Left renal pelvis (tissue), 4 donors: ENCODE measurements around the gene PDCD11. TPM values are rescaled to one million over a fixed set of nuclear protein-coding genes. Genes with fewer than 3 reads are reported as not detected.

Experiments used
- DNase-seq, 4 donors: peaks; one replicate each; pipeline ENCODE4 v3.0.0-alpha.2; 2013; ENCODE audit warnings: low read depth in 4 of 4, low spot score in 3 of 4
- polyA plus RNA-seq, 4 donors: library from polyadenylated mRNA; unstranded; fragments of 120-200 nt; gene quantifications; one replicate each; pipeline ENCODE4 v1.2.1, GENCODE V29; 2013; ENCODE audit not compliant: insufficient read length in 4 of 4

The PDCD11 gene
- polyA plus RNA-seq, 4 donors = 24.6 to 38.4 (median 35.0) TPM

GRCh38 chr10:103449208-103450144 is 53.0 kb downstream of the PDCD11 start:
- DNase-seq = no peak

- DNase-seq = no peak
These were observed 53.8 kb downstream of the PDCD11 start for GRCh38 chr10:103450201-103450695.

- DNase-seq = no peak
These were observed 54.8 kb downstream of the PDCD11 start for GRCh38 chr10:103451091-103451813.

- peak in 2 of 4 donors; percentile 34 to 36 for DNase-seq
These were observed 55.5 kb downstream of the PDCD11 start, which contains the start of gene CALHM2 for GRCh38 chr10:103451831-103452505. CALHM2 (minus strand) TSS chr10:103452370; CDS start chr10:103449941, 2,429 bp downstream.

- no peak for DNase-seq
These were observed 56.2 kb downstream of the PDCD11 start for GRCh38 chr10:103452506-103453230.

- no peak for DNase-seq
These were observed 57.6 kb downstream of the PDCD11 start for GRCh38 chr10:103454026-103454425.

- DNase-seq = no peak
These were observed 58.8 kb downstream of the PDCD11 start for GRCh38 chr10:103455235-103455634.

- DNase-seq = no peak
These were observed 59.7 kb downstream of the PDCD11 start for GRCh38 chr10:103456074-103456660.

GRCh38 chr10:103457176-103457712 is 60.8 kb downstream of the PDCD11 start:
- no peak for DNase-seq

GRCh38 chr10:103457896-103458583 is 61.6 kb downstream of the PDCD11 start:
- DNase-seq = no peak

GRCh38 chr10:103458720-103459119 is 62.3 kb downstream of the PDCD11 start, which contains the start of gene CALHM1:
CALHM1 (minus strand) TSS chr10:103458900; CDS start chr10:103458751, 149 bp downstream.
- DNase-seq = no peak

- no peak for DNase-seq
These were observed 63.2 kb downstream of the PDCD11 start for GRCh38 chr10:103459615-103460014.

- no peak for DNase-seq
These were observed 67.1 kb downstream of the PDCD11 start for GRCh38 chr10:103463499-103463898.

- no peak for DNase-seq
These were observed 69.2 kb downstream of the PDCD11 start for GRCh38 chr10:103465411-103466179.

GRCh38 chr10:103466734-103467133 is 70.3 kb downstream of the PDCD11 start:
- no peak for DNase-seq

- DNase-seq = no peak
These were observed 71.0 kb downstream of the PDCD11 start for GRCh38 chr10:103467406-103467805.

GRCh38 chr10:103469201-103469600 is 72.8 kb downstream of the PDCD11 start:
- no peak for DNase-seq
